Measurements from ENCODE around the gene SS18L1.

SS18L1 gene

DNA sequence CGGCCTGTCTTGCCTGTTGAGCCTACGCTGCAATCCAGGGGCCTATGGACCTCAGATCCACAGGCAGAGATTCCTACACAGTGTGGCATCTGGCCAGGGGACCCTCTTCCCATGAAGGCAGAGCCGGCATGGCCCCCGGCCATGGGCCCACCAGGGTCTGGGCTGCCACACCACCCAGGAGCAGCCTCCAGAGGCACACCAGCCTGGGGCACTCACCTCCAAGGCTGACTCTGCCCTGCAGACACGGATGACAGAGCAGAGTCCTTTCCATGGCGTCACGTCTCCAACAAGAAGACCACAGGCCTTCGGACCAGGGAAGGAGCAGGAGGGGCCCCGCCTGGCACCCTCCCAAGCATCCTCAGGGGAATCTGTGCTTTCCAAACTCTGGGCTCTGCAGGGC lies 80.0 kb downstream of the SS18L1 start:
- no peak for DNase-seq (ENCODE audit: low read depth in 1 of 2, low spot score in 1 of 2)

DNA sequence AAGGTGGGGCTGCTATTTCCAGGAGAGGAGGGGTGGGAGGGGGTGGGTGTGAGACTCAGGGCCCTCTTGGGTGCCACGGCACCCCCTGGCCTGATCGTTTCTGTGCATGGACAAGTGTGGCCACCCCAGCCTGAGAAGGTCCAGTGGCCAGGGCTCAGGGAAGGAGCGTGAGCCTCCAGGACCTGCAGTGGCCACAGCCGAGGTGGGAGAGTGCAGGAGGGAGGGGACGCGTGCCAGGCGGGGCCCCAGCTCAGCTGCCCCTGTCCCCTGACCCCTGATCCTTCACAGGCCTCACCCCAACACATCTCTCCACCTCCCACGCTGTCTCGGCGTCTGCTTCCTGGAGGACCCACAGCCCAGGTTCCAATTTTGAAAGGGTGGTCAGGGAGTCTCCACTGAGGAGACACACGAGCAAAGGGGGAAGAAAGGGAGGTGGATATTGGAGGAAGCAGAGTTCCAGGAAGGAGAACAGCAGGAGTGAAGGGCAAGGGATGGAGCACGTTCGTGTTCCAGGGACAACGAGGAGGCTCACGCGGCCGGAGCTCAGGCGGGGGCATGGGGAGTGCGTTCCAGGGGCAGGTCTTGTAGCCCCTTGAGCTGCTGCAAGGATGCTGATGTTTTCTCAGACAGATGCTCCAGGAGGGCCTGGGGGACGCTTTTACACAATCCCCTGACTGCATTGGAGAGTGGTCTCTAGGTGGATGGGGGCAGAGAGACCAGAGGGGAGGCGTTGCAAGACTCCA lies 80.7 kb downstream of the SS18L1 start:
- no peak for DNase-seq (ENCODE audit: low read depth in 1 of 2, low spot score in 1 of 2)

DNA sequence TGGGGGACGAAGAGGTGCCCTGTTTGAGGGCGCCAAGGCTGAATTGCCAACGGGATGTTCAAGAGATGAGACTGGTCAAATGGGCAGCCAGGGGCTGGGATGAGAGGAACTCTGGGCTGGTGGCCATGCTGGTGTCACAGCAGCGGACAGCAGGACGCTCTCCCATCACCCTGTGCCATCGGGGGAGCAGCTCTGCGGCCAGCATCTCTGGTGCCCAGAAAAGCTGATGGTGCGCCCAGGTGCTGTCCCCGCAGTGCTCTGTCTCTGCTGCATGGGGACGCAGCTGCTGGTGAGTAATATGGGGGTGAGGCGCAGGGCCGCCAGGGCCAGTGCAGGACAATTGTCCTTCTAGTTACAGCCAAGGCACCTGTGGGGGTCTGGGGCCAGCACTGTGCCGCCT lies 81.5 kb downstream of the SS18L1 start:
- no peak for DNase-seq (ENCODE audit: low read depth in 1 of 2, low spot score in 1 of 2)

GRCh38 chr20:62225820-62226635 lies 82.5 kb downstream of the SS18L1 start:
- DNase-seq (ENCODE audit: low read depth in 1 of 2, low spot score in 1 of 2), result no peak

- no peak for DNase-seq (ENCODE audit: low read depth in 1 of 2, low spot score in 1 of 2)
These were observed 83.4 kb downstream of the SS18L1 start for GRCh38 chr20:62226707-62227590.

DNA sequence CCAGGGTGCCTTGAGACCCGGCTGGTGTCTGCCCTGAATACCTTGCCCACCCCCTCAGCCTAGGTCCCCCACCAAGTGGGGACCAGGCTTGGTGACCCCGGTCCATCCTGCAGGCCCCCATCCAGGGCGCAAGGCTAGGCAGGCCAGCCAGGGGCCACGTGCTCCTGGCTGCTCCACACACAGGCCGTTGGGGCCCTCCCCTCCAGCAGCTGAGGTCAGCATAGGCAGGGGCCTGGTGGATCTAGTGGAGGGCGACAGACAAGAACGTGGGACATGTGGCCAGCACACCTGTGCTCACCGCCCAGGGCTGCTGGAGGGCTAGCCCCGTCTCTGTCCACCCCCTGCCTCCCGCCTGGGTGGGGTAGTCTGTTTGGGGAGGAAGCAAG lies 84.0 kb downstream of the SS18L1 start:
- DNase-seq (ENCODE audit: low read depth in 1 of 2, low spot score in 1 of 2), result no peak

DNA sequence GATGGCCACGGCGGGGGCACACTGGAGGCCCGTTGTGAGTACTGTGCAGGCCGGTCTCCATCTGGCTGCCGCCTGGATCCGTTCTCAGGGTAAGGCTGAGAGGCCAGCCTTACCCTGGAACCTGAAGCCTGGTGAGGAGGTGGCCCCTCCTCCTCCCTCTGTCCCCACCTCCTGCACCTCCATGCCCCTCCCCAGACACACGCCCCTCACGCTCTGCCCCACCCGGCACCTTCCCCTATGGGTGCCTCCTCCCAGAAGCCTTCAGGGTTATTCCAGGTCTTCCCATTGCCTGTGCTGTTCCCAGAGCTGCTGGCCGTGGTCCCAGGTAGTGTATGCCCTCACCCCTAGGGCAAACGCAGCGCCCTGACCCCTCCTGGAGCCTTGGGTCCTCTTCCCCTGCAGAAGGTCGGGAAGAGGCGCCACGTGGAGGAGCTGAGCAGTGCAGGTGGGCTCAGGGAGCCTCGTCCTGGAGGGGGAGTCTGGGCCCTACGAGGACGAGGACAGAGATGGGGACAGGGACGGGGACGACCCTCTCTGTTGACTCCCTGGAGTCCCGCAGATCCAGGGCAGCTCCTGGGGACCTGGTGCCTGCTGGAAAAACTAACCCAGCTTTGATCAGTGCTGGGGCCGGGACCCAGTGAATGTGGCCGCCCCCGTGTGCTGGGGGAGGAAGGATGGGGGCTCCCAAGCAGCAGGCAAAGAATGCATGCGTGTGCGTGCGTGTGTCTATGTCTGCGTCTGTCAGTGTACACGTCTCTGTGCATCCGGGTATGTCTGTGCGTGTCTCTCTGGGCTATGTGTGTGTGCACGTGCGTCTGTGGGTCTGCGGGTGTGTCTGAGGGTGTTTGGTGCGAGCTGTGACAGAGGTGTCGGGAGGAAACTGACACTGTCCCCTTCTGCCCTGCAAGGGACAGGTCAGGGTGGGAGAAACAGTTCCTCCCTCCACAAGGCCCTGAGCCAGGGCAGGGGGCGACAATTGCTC lies 84.7 kb downstream of the SS18L1 start:
- no peak for DNase-seq (ENCODE audit: low read depth in 1 of 2, low spot score in 1 of 2)

DNA sequence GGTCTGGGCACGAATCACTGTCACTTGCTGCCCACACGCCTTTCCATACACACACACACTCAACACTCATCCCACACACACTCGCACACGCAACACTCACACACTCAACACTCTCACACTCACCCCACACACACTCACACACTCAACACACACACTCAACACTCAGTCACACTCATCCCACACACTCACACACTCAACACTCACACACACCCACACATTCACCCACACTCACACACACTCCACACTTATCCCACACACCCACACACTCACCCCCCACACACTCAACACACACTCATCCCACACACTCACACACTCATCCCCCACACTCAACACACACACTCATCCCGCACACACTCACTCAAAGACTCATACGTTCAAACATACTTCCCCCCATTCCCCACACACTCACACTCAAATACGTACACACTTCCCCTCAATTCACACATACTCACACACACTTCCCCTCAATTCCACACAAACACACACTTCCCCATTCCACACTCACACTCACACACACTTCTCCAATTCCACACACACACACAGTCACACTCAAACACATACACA lies 85.5 kb downstream of the SS18L1 start:
- DNase-seq (ENCODE audit: low read depth in 1 of 2, low spot score in 1 of 2), result no peak

DNA sequence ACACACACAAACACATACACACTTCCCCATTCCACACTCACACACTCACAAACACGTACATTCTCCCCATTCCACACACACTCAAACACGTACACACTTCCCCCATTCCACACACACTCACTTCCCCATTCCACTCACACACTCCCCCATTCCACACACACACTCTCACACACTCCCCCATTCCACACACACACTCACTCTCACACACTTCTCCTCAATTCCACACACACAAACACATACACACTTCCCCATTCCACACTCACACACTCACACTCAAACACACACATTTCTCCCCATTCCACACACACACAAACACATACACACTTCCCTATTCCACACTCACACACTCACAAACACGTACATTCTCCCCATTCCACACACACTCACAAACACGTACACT lies 86.1 kb downstream of the SS18L1 start:
- DNase-seq (ENCODE audit: low read depth in 1 of 2, low spot score in 1 of 2), result no peak

DNA sequence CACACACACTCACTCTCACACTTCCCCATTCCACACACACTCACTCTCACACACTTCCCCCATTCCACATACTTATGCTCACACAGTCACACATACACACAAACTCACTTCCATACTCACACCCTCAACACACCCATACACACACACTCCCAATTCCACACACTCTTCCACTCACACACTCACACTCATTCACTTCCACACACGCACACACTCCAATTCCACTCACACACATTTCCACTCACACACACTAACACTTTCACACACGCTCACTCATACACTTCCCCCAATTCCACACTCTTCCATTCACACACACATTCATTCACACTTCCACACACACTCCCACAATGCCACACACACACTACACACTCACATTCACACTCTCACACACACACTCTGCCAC lies 86.7 kb downstream of the SS18L1 start:
- DNase-seq (ENCODE audit: low read depth in 1 of 2, low spot score in 1 of 2), result no peak

- DNase-seq (ENCODE audit: low read depth in 1 of 2, low spot score in 1 of 2), result no peak
These were observed 87.1 kb downstream of the SS18L1 start for GRCh38 chr20:62230696-62231095.

GRCh38 chr20:62231292-62231691 lies 87.7 kb downstream of the SS18L1 start:
- no peak for DNase-seq (ENCODE audit: low read depth in 1 of 2, low spot score in 1 of 2)
